GM18517 (cell line): ENCODE measurements around the gene ZNFX1.
"Not testable (repeated sequence)": the region's sequence is repeated elsewhere in the genome, so short reads cannot be mapped to it uniquely, and the experiment has no call there.

Experiments
- ATAC-seq: cut with Tn5 transposase; IDR thresholded peaks from one replicate; pipeline ENCODE4 v1.9.1; 2021; ENCODE audit warnings: mild to moderate bottlenecking, moderate library complexity; ENCODE audit not compliant: unreplicated experiment

Gene ZNFX1

GRCh38 chr20:49216991-49217578, 60.8 kb downstream of the ZNFX1 start:
- no peak for ATAC-seq

- no peak for ATAC-seq
These were observed 62.6 kb downstream of the ZNFX1 start for GRCh38 chr20:49215232-49215631.

DNA sequence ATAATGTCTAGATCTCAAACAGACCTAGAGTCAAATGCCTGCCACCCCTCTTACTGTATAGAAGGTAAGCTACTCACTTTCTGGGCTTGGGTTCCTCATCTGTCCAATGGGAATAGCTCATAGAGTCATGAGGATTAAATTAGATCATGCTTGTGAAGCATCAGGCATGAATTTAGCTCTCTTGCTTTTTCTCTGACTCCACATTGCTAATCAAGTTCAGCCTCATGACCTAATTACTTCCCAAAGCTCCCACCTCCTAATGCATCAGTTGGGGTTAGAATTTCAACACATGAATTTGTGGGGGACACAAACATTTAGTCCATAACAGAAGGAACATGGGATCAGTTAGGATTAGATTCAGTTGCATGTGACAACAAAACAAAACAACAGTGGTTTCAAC, 63.3 kb downstream of the ZNFX1 start:
- ATAC-seq: no peak

DNA sequence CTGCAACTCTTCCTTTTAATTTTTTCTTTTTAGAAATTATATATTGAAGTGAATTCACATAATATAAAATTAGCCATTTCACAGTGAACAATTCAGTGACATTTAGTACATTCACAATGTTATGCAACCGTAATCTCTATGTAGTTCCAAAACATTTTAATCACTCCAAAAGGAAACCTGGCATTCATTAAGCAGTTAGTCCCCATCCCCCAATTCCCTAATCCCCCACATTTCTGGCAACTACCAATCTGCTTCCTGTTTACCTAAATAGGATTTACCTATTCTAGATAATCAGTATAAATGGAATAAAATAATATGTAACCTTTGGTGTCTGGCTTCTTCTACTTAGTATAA, 67.1 kb downstream of the ZNFX1 start:
- ATAC-seq: no peak

DNA sequence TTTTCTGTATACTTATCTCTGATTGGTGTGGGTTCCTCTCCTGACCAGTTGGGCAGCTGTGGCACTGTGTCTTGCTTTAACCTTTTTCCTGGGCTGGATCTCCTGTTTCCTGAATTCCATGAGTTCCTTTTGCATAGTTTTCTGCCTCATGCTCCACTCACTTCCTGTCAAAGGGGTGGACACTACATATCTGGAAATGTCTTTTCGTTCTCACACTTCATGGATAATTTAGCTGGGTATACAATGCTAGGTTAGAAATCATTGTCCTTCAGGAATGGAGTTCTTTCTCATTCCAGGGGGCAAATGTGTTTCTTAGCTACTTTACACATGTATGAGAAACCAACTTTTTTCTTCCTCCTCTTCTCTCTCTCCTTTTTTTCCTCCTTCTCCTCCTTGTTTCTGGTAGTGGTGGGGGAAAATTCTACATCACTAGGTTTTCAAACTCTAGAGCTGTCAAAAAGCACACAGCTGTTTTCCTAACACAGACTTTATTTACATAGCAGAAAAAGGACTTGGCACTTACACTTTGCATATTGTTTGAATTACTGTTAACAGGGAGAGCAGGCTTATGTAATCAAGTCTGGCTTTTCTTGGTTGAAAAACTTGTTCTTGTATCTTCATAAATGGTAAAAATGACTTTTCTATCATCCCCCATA, 67.6 kb downstream of the ZNFX1 start:
- no peak for ATAC-seq

GRCh38 chr20:49207076-49207475, 70.8 kb downstream of the ZNFX1 start:
- no peak for ATAC-seq

GRCh38 chr20:49203746-49204145, 74.1 kb downstream of the ZNFX1 start:
- no peak for ATAC-seq

DNA sequence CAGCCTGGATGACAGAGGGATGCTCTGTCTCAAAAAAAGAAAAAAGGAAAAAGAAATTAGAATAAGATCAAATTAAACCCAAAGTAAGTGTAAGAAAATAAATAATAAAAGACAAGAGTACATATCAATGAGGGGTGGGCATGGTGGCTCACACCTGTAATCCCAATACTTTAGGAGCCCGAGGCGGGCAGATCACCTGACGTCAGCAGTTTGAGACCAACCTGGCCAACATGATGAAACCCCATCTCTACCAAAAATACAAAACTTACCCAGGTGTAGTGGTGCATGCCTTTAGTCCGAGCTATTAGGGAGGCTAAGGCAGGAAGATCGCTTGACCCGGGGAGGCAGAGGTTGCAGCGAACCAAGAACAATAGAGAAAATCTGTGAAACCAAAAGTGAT, 74.8 kb downstream of the ZNFX1 start:
- no peak for ATAC-seq

DNA sequence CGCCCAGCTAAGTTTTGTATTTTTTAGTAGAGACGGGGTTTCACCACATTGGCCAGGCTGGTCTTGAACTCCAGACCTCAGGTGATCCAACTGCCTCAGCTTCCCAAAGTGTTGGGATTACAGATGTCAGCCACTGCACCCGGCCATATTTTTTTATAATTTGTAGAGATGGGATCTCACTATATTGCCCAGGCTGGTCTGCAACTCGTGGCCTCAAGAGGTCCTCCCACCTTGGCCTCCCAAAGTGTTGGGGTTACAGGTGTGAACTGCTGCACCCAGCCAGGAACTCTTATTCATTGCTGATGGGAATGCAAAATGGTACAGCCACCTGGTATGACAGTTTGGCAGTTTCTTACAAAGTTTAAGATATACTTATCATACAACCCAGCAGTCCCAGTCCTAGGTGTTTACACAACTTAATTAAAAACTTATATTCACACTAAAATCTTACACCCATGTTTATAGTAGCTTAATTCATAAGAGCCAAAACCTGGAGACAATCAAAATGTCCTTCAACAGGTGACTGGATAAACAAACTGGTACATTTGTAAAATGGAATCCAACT, 78.0 kb downstream of the ZNFX1 start:
- ATAC-seq: no peak

DNA sequence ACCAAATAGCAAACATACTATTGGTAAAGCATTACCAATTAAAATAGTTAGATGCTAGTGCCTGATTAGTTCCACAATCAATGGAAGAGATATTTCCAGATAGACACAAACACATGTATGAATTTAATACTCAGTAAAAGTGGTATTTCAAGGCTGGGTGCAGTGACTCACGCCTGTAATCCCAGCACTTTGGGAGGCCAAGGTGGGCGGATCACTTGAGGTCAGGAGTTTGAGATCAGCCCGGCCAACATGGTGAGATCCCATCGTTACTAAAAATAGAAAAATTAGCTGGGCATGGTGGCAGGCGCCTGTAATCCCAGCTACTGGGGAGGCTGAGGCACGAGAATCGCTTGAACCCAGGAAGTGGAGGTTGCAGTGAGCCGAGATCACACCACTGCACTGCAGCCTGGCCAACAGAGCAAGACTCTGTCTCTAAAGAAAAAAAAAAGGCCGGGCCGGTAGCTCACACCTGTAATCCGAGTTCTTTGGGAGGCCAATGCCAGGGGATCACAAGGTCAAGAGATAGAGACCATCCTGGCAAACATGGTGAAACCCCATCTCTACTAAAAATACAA, 84.8 kb downstream of the ZNFX1 start:
- not testable (repeated sequence) for ATAC-seq
